GM21528 (cell line): Measurements from ENCODE around the gene PLSCR3.

Source experiments
- ATAC-seq: cut with Tn5 transposase; IDR thresholded peaks from one replicate; pipeline ENCODE4 v1.9.1; 2021; ENCODE audit warnings: mild to moderate bottlenecking, moderate library complexity; ENCODE audit not compliant: unreplicated experiment, low FRiP score

PLSCR3 gene

DNA sequence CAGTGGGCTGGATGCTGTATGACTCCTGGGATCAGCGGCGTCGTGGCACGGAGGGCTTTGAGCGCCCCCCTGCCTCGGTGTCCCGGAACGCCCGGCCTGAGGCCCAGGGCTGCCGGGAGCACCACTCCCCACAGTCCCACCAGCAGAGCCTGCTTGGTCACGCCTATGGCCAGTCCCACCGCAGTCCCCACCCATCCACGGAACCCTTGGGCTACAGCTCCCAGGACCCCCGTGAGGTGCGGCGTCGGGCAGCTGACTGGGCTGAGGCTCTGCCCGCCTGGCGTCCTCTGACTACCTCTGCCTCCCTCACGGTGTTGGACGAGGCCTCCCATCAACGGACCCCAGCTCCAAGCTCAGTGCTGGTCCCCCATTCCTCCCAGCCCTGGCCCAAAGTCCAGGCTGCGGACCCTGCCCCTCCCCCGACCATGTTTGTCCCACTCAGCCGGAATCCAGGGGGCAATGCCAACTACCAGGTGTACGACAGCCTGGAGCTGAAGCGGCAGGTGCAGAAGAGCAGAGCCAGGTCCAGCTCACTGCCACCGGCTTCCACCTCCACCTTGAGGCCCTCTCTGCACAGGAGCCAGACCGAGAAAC lies 32.7 kb upstream of the PLSCR3 start:
- no peak for ATAC-seq

DNA sequence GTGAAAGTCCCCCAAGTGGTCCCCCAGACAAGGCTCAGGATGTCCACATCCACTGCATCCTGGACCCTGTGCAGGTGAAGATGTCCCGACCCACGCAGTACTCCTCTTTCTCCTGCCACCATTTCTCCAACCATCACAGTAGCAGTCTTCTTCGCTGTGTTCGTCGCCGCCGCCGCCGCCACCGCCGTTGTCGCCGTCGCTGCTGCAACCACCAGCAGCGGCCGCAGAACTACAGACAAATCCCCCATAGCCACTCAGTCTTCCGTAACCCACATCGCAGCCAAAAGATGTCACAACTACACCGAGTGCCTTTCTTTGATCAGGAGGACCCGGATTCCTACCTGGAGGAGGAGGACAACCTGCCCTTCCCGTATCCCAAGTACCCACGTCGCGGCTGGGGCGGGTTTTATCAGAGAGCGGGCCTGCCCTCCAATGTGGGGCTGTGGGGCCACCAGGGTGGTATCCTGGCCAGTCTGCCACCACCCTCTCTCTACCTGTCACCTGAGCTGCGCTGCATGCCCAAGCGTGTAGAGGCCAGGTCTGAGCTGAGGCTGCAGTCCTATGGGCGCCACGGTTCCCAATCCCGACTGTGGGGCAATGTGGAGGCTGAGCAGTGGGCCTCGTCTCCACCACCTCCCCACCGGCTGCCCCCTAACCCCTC lies 32.0 kb upstream of the PLSCR3 start:
- ATAC-seq = no peak

- ATAC-seq = no peak
Measured at GRCh38 chr17:7425756-7426155, 31.4 kb upstream of the PLSCR3 start.

DNA sequence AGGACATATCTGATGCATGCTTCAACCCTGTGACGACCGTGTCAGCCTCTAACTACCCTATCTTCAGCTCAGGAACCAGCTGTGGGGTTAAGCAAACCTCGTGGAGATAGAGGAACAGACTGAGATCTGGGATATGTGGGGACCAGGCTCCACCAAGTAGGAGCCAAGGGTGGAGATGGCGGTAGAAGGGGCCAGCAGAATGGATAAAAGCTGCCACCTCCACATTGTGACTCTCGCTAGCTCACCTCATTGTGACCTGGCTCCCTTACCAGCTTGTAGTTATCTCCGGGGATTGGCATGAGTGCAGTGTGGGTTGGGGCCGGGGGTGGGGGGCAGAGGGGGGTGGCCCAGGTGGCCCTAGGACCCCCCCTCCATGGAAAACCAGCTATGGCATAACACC lies 31.0 kb upstream of the PLSCR3 start, which contains the start of gene SPEM2:
SPEM2 (plus strand) TSS at position 301 of the 400 bp plus-strand sequence; CDS start at position 374, 73 bp downstream.
- ATAC-seq = no peak

GRCh38 chr17:7423679-7424078 lies 29.4 kb upstream of the PLSCR3 start:
- ATAC-seq = no peak

DNA sequence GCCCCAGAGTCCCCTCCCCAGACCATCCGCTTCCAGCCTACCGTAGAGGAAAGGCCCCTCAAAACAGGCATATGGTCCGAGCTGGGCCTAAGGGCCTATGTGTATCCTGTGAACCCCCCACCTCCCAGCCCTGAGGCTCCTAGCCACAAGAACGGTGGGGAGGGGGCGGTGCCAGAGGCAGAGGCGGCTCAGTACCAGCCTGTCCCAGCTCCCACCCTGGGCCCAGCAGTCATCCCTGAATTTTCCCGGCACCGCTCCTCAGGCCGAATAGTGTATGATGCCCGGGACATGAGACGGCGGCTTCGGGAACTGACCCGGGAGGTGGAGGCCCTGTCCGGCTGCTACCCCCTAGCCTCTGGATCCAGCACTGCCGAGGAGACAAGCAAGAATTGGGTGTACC lies 26.9 kb upstream of the PLSCR3 start:
- ATAC-seq = no peak

- no peak for ATAC-seq
Measured at GRCh38 chr17:7419819-7420610, 25.7 kb upstream of the PLSCR3 start, which contains the start of gene SPEM1. Gene SPEM1, plus strand, starts transcription at chr17:7420324. Its CDS starts 61 bp downstream, at chr17:7420385.

GRCh38 chr17:7418472-7419152 lies 24.3 kb upstream of the PLSCR3 start:
- no peak for ATAC-seq

DNA sequence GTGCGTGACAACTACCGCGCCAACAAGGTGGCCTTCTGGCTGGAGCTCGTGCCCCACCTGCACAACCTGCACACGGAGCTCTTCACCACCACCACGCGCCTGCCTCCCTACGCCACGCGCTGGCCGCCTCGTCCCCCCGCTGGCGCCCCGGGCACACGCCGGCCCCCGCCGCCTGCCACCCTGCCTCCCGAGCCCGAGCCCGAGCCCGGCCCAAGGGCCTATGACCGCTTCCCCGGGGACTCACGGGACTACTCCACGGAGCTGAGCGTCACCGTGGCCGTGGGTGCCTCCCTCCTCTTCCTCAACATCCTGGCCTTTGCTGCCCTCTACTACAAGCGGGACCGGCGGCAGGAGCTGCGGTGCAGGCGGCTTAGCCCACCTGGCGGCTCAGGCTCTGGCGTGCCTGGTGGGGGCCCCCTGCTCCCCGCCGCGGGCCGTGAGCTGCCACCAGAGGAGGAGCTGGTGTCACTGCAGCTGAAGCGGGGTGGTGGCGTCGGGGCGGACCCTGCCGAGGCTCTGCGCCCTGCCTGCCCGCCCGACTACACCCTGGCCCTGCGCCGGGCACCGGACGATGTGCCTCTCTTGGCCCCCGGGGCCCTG lies 22.8 kb upstream of the PLSCR3 start:
- no peak for ATAC-seq

- no peak for ATAC-seq
Measured at GRCh38 chr17:7416323-7416722, 22.0 kb upstream of the PLSCR3 start.

DNA sequence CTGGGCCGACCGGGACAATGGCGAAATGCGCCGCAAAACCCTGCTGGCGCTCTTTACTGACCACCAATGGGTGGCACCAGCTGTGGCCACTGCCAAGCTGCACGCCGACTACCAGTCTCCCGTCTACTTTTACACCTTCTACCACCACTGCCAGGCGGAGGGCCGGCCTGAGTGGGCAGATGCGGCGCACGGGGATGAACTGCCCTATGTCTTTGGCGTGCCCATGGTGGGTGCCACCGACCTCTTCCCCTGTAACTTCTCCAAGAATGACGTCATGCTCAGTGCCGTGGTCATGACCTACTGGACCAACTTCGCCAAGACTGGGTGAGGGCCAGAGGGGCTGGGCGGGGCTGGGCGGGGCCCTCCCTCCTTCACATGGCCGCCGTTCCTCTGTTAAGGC lies 21.5 kb upstream of the PLSCR3 start:
- ATAC-seq = no peak

GRCh38 chr17:7414837-7415236 lies 20.5 kb upstream of the PLSCR3 start:
- ATAC-seq = no peak

- ATAC-seq = no peak
Measured at GRCh38 chr17:7413346-7413985, 19.1 kb upstream of the PLSCR3 start.

- ATAC-seq = no peak
Measured at GRCh38 chr17:7411427-7411750, 17.1 kb upstream of the PLSCR3 start.

GRCh38 chr17:7410634-7411426 lies 16.5 kb upstream of the PLSCR3 start:
- no peak for ATAC-seq

DNA sequence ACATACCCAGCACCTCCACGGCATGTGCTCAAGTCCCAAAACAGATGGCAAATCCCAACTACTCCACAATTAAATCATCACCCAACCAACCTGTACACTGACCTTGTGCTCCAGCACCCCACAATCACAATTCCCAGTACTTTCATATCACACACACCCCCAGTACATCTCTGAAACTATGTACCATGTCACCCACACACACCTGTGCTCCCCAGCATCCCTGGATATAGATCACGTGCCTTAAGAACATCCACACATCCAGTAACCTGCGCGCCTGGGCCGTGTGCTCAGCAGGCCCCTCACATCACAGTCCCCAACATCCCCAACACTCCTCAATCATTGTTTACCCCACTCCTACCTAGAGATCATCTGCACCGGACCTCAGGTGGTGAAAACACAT lies 15.4 kb upstream of the PLSCR3 start:
- no peak for ATAC-seq

DNA sequence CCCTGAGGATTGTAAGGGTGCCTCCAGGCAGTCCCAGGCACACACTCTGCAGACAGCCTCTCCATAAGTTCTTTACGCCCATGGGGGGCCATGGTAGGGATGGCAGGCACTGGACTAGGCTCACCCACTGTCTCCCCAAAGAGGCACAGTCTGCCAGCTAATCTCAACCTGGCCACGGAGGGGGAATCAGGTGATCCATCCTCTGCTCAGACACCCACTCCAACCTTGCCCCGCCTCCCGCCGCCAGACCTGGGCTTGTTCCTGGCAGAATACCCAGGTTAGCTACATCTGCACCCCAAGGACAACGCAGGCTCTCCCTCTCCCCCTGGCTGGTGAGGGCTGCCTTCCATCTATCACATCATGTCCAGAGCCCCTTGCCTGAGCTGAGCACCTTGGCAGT lies 14.5 kb upstream of the PLSCR3 start:
- ATAC-seq = no peak

DNA sequence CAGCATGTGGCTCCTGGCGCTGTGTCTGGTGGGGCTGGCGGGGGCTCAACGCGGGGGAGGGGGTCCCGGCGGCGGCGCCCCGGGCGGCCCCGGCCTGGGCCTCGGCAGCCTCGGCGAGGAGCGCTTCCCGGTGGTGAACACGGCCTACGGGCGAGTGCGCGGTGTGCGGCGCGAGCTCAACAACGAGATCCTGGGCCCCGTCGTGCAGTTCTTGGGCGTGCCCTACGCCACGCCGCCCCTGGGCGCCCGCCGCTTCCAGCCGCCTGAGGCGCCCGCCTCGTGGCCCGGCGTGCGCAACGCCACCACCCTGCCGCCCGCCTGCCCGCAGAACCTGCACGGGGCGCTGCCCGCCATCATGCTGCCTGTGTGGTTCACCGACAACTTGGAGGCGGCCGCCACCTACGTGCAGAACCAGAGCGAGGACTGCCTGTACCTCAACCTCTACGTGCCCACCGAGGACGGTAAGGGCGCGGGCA lies 14.0 kb upstream of the PLSCR3 start:
- ATAC-seq = no peak

- no peak for ATAC-seq
Measured at GRCh38 chr17:7407485-7408251, 13.3 kb upstream of the PLSCR3 start, which contains the start of gene NLGN2. Gene NLGN2, plus strand, starts transcription at chr17:7407845. Its CDS starts 411 bp downstream, at chr17:7408256.
